Progenitor cell of endocrine pancreas (in vitro differentiated cells): ENCODE data around the gene NOCT. TPM values are rescaled to one million over a fixed set of nuclear protein-coding genes. Genes with fewer than 3 reads are reported as not detected.

Source experiments
- DNase-seq: peaks from one replicate; pipeline ENCODE4 v3.0.0; 2021; ENCODE audit warnings: low spot score; ENCODE audit not compliant: unreplicated experiment
- H3K27ac Mint-ChIP-seq: 2 replicates; pipeline ENCODE4 v1.8.0; 2021; ENCODE audit warnings: mild to moderate bottlenecking, moderate library complexity, mixed read lengths
- H3K27me3 Mint-ChIP-seq: 2 replicates; pipeline ENCODE4 v1.8.0; 2021; ENCODE audit warnings: mixed read lengths
- H3K36me3 Mint-ChIP-seq: 2 replicates; pipeline ENCODE4 v1.8.0; 2022; ENCODE audit warnings: mixed read lengths; ENCODE audit not compliant: insufficient read depth
- H3K4me1 Mint-ChIP-seq: 2 replicates; pipeline ENCODE4 v1.8.0; 2021; ENCODE audit warnings: low read depth, mixed read lengths
- H3K4me3 Mint-ChIP-seq: 2 replicates; pipeline ENCODE4 v1.8.0; 2021; ENCODE audit warnings: low read depth, mild to moderate bottlenecking, moderate library complexity, mixed read lengths
- H3K9me3 Mint-ChIP-seq: 2 replicates; pipeline ENCODE4 v1.8.0; 2021; ENCODE audit warnings: low read depth, mixed read lengths
- total RNA-seq: library from RNA; stranded (reverse); gene quantifications from 2 replicates; pipeline ENCODE4 v1.2.1, GENCODE V29; 2021
- TF ChIP-seq, protein P1 (sequence below): fragments of 200-600 bp; sonication (generic); IDR thresholded peaks from one replicate; pipeline ENCODE4 v1.5.0; 2021; ENCODE audit warnings: antibody characterized with exemption, mild to moderate bottlenecking; ENCODE audit not compliant: unreplicated experiment

NOCT gene
- total RNA-seq, 1 donor from 2014 or later = 32.2 TPM

DNA sequence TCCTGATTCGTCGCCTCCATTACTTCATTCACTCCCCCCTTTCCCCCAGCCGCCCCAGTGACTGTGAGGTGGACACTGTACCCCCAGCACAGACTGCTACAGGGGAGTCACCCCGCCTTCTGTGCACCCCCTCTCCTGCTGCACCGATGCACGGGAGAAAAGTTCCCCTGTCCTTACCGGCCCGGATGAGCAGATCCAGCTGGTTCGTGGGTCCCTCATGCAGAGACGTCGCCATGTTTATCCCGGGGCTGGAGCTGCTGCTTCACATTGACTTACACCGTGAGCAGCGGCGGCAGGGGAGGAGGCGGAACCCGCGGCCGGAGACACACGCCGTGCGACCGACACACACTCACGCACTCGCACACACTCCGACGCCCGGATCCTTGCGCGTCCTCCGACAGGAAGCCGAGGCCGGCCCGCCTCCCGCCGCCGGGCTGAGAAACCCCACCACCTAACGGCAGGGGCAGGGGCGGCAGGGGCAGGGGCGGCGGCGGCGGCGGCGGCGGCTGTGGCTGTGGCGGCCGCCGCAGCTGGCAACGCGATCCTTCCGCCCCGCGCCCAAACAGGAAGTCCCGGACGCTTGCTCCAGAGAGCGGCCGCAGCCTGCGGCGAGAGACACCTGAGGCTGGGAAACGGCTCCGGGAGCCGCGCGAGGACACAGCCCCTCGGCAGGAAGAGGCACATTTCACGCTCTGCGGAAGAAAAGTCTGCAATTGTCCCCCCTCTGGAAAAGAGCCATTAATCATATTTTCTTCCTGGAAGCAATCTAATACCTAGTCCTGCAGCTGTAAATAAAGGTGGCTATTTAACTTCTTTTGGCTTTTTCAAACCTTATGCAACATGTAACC lies 68.6 kb downstream of the NOCT start:
- no peaks in the 10 kb centered on the region for H3K27me3 Mint-ChIP-seq
- peak overlapping the region; percentile 99 for H3K27ac Mint-ChIP-seq
- peak; percentile 83 for DNase-seq
- no peaks in the 10 kb centered on the region for H3K36me3 Mint-ChIP-seq
- TF ChIP-seq, protein P1, sequence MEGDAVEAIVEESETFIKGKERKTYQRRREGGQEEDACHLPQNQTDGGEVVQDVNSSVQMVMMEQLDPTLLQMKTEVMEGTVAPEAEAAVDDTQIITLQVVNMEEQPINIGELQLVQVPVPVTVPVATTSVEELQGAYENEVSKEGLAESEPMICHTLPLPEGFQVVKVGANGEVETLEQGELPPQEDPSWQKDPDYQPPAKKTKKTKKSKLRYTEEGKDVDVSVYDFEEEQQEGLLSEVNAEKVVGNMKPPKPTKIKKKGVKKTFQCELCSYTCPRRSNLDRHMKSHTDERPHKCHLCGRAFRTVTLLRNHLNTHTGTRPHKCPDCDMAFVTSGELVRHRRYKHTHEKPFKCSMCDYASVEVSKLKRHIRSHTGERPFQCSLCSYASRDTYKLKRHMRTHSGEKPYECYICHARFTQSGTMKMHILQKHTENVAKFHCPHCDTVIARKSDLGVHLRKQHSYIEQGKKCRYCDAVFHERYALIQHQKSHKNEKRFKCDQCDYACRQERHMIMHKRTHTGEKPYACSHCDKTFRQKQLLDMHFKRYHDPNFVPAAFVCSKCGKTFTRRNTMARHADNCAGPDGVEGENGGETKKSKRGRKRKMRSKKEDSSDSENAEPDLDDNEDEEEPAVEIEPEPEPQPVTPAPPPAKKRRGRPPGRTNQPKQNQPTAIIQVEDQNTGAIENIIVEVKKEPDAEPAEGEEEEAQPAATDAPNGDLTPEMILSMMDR = peak; percentile 51
- H3K4me3 Mint-ChIP-seq = peak overlapping the region; percentile 97
- H3K9me3 Mint-ChIP-seq = no peaks in the 10 kb centered on the region
- H3K4me1 Mint-ChIP-seq = peaks cover 23% of the 10 kb centered on the region

DNA sequence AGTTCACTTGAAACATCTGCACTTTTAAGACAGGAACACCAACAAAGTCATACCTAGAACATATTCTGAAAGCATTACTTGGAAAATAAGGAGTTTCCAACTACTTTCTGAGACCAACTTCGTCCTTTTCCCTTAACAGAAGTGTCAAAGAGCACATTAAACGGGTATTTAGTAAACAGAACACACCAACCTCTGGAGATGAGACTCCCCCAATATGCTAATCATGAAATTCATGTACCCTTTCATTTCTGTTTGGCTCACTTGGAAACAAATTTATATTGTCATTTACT lies 69.2 kb downstream of the NOCT start:
- TF ChIP-seq, protein P1 = no peak
- no peaks in the 10 kb centered on the region for H3K9me3 Mint-ChIP-seq
- no peak for DNase-seq
- peak overlapping the region; percentile 97 for H3K4me3 Mint-ChIP-seq
- peak overlapping the region; percentile 97 for H3K27ac Mint-ChIP-seq
- no peaks in the 10 kb centered on the region for H3K36me3 Mint-ChIP-seq
- peaks cover 23% of the 10 kb centered on the region for H3K4me1 Mint-ChIP-seq
- H3K27me3 Mint-ChIP-seq = no peaks in the 10 kb centered on the region

DNA sequence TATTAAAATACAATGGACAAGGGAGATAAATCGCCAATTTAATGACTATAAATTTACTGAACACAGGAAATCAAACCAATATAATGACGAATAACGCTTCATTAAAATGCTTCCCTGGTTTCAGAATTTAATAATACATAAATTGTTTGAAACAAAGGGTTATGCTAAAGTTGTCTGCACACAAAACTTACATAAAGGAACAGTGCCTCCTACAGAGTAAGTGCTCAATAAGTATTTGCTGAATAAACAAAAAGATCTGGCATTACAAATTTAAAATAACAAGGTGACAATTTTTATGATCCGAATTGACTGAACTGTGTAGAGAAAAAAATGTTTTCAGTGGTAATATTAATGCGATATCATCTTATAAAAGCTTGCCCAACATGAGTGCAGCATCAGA lies 69.6 kb downstream of the NOCT start:
- Mint-ChIP-seq H3K36me3 (no peaks in the 10 kb centered on the region), H3K9me3 (no peaks in the 10 kb centered on the region), H3K27ac (peak overlapping the region; percentile 97), H3K27me3 (no peaks in the 10 kb centered on the region), H3K4me3 (peak overlapping the region; percentile 97), H3K4me1 (peaks cover 23% of the 10 kb centered on the region)
- DNase-seq = no peak
- TF ChIP-seq, protein P1 = peak; percentile 12

DNA sequence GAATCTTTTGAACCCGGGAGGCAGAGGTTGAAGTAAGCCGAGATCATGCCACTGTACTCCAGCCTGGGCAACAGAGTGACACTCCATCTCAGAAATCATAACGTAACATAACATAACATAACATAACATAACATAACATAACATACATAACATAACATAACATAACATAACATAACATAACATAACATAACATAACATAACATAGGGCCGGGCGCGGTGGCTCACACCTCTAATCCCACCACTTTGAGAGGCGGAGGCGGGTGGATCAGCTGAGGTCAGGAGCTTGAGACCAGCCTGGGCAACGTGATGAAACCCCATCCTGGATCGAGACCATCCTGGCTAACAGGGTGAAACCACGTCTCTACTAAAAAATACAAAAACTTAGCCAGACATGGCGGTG lies 76.7 kb downstream of the NOCT start:
- H3K27ac Mint-ChIP-seq = no peak overlapping the region

More for the DNA sequence above, 76.7 kb downstream of the NOCT start:
- Mint-ChIP-seq H3K36me3 (peaks cover 6% of the 10 kb centered on the region), H3K4me1 (no peaks in the 10 kb centered on the region), H3K4me3 (no peak overlapping the region), H3K9me3 (peaks cover 2% of the 10 kb centered on the region), H3K27me3 (no peaks in the 10 kb centered on the region)
- TF ChIP-seq, protein P1 = no peak
- no peak for DNase-seq

Other genes with a start within 250 kb of the NOCT start
- 51.5 and 56.5 TPM in 2 replicates for gene ELF2, start 161.4 kb downstream of the NOCT start, total RNA-seq